SK-N-MC (cell line): ENCODE data around the gene ESRRB.

Experiments used
- EZH2 ChIP-seq: fragments of 200-600 bp; sonication (generic); IDR thresholded peaks from one replicate; pipeline ENCODE4 v1.6.1; 2017; ENCODE audit warnings: antibody characterized with exemption
- FOXP2 ChIP-seq: optimal IDR thresholded peaks from 2 replicates; pipeline ENCODE3; 2011; ENCODE audit warnings: mild to moderate bottlenecking, moderate library complexity; ENCODE audit not compliant: insufficient read depth; ENCODE audit errors: extremely low read length, control extremely low read depth
- POLR2AphosphoS5 ChIP-seq: IDR thresholded peaks from 2 replicates; pipeline ENCODE4 v1.6.1; 2012; ENCODE audit warnings: mild to moderate bottlenecking, low read depth, low read length, borderline replicate concordance

DNA sequence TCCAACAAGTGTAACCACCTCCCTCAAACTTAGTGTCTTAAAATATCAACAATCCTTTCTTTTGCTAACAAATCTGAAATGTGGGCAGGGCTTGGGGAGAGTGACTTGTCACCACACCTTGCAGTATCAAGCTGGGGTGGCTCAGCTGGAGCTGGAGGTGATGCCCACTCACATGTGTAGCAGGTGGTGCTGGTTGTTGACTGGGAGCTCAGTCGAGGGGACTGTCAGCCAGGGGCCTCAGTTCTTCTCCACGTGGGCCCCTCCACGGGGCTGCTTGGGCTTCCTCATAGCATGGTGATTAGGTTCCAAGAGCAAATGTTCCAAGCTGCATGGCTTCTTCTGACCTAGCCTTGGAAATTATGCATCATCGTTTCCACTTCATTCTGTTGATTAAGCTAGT is 32.6 kb upstream of the ESRRB start:
- TF ChIP-seq EZH2, result no peak
- TF ChIP-seq POLR2AphosphoS5, result no peak
- TF ChIP-seq FOXP2, result no peak
